Gastrocnemius medialis (tissue), 4 donors: ENCODE results near the gene PTGFRN.

Experiments used
- CTCF ChIP-seq, 5 experiments: fragments of 450-650 bp in 3 of 5; fragments of 200-600 bp in 2 of 5; sonication (generic) in 2 of 5; IDR thresholded peaks in 4 of 5; conservative IDR thresholded peaks in 1 of 5; 1 replicate in 4 of 5; 2 replicates in 1 of 5; pipeline ENCODE4 v1.5.1; 2016 to 2019; ENCODE audit warnings: antibody characterized with exemption in 5 of 5, mild to moderate bottlenecking in 3 of 5, moderate library complexity in 3 of 5
- POLR2A ChIP-seq, 2 donors: fragments of 450-650 bp; IDR thresholded peaks; one replicate each; pipeline ENCODE4 v1.6.1; 2017; ENCODE audit warnings: antibody characterized with exemption in 2 of 2, mild to moderate bottlenecking in 2 of 2, moderate library complexity in 2 of 2

GRCh38 chr1:116908820-116909511, 750 bp upstream of the PTGFRN start:
- TF ChIP-seq POLR2A (IDR thresholded peaks at IDR 0.05) = no peak
- TF ChIP-seq CTCF (IDR thresholded peaks at IDR 0.05 in 4 of 5, conservative IDR thresholded peaks at IDR 0.05 in 1 of 5) = no peak
